Esophagus squamous epithelium (tissue), 5 donors: ENCODE data around the gene LEF1. TPM values are rescaled to one million over a fixed set of nuclear protein-coding genes. Genes with fewer than 3 reads are reported as not detected.

Experiments used
- DNase-seq: peaks from one replicate; lab custom pipeline; 2025; lab: John Stamatoyannopoulos, UW
- H3K27ac ChIP-seq, 4 donors: fragments of 200-600 bp; sonication (generic); one replicate each; pipeline ENCODE4 v1.5.1; 2016 to 2019; ENCODE audit warnings: mild to moderate bottlenecking in 1 of 4
- H3K27me3 ChIP-seq, 4 donors: fragments of 200-600 bp; sonication (generic); 1 replicate in 3 of 4; 2 replicates in 1 of 4; pipeline versions ENCODE4 v1.5.1 to v1.6.0; 2017 to 2021; ENCODE audit warnings: antibody characterized with exemption in 1 of 4
- H3K36me3 ChIP-seq, 3 donors: fragments of 200-600 bp; sonication (generic); one replicate each; pipeline ENCODE4 v1.5.1; 2016 to 2019
- H3K4me1 ChIP-seq, 3 donors: fragments of 200-600 bp; sonication (generic); one replicate each; pipeline ENCODE4 v1.5.1; 2017 to 2019
- H3K4me3 ChIP-seq, 4 donors: fragments of 200-600 bp; sonication (generic); 1 replicate in 3 of 4; 2 replicates in 1 of 4; pipeline ENCODE4 v1.5.1; 2016 to 2019; ENCODE audit warnings: mild to moderate bottlenecking in 2 of 4, moderate library complexity in 1 of 4
- H3K9me3 ChIP-seq, 3 donors: fragments of 200-600 bp; sonication (generic); one replicate each; pipeline ENCODE4 v1.5.1; 2016 to 2019
- CTCF ChIP-seq, 6 experiments: fragments of 450-650 bp in 4 of 6; fragments of 200-600 bp in 2 of 6; sonication (generic) in 2 of 6; IDR thresholded peaks; one replicate each; pipeline ENCODE4 v1.5.1; 2016 to 2019; ENCODE audit warnings: antibody characterized with exemption in 6 of 6, mild to moderate bottlenecking in 4 of 6, moderate library complexity in 4 of 6
- POLR2A ChIP-seq, 4 donors: fragments of 450-650 bp; IDR thresholded peaks; one replicate each; pipeline ENCODE4 v1.6.1; 2017; ENCODE audit warnings: antibody characterized with exemption in 4 of 4, mild to moderate bottlenecking in 4 of 4, moderate library complexity in 3 of 4
- WGBS, 2 donors: methylation state at CpG; one replicate each; pipeline ENCODE4 v1.1.5; 2018; 5-methylcytosine and 5-hydroxymethylcytosine counted together
- intact Hi-C: fragments of 100-400 bp; cut with DNase I; formaldehyde crosslinking; loops from one replicate; pipeline ENCODE4 v1.15.0; 2022
- total RNA-seq, 4 donors: library from RNA; depleted of rRNA; stranded (reverse); fragments of >200 nt; gene quantifications; one replicate each; pipeline ENCODE4 v1.1.0, GENCODE V29; 2016
- donor health status: DM: yes; HTN: yes; CAD: no.

LEF1 gene
- total RNA-seq, 4 donors from 2014 or later = 8.0 to 13.9 (median 10.1) TPM

- 76 to 84% methylated on average over 3 to 5 of the region's 5 CpGs for WGBS, 2 donors
- Histone ChIP-seq H3K9me3 (no peaks in the 10 kb centered on the region), H3K27ac (no peak overlapping the region), H3K27me3 (no peaks in the 10 kb centered on the region), H3K36me3 (no peaks in the 10 kb centered on the region), H3K4me3 (no peak overlapping the region), H3K4me1 (no peaks in the 10 kb centered on the region)
- no peak for DNase-seq
- intact Hi-C loops = no loop called here
- no peak for TF ChIP-seq POLR2A (IDR thresholded peaks at IDR 0.05)
- TF ChIP-seq CTCF (IDR thresholded peaks at IDR 0.05) = no peak
Observed at GRCh38 chr4:108094923-108095482, 73.7 kb downstream of the LEF1 start.

- no peak for DNase-seq
- Histone ChIP-seq H3K27me3 (no peaks in the 10 kb centered on the region), H3K4me1 (no peaks in the 10 kb centered on the region), H3K9me3 (no peaks in the 10 kb centered on the region), H3K4me3 (no peak overlapping the region), H3K36me3 (no peaks in the 10 kb centered on the region), H3K27ac (no peak overlapping the region)
- WGBS, 2 donors = 60 to 100% methylated on average over 1 of the region's 2 CpGs
- TF ChIP-seq POLR2A (IDR thresholded peaks at IDR 0.05) = no peak
- intact Hi-C loops = no loop called here
Observed at GRCh38 chr4:108094131-108094530, 74.6 kb downstream of the LEF1 start.

GRCh38 chr4:108092288-108092687, 76.4 kb downstream of the LEF1 start:
- intact Hi-C loops = no loop called here
- no peak for TF ChIP-seq POLR2A (IDR thresholded peaks at IDR 0.05)
- no peak for TF ChIP-seq CTCF (IDR thresholded peaks at IDR 0.05)
- no peak overlapping the region for H3K4me3 ChIP-seq
- DNase-seq = no peak
- H3K27ac ChIP-seq = no peak overlapping the region
- H3K27me3 ChIP-seq = no peaks in the 10 kb centered on the region
- H3K4me1 ChIP-seq = no peaks in the 10 kb centered on the region
- no peaks in the 10 kb centered on the region for H3K36me3 ChIP-seq
- H3K9me3 ChIP-seq = no peaks in the 10 kb centered on the region
- 85 to 92% methylated on average over 2 of the region's 2 CpGs for WGBS, 2 donors

GRCh38 chr4:108087293-108087967, 81.3 kb downstream of the LEF1 start:
- H3K27ac ChIP-seq = no peak overlapping the region
- intact Hi-C loops = no loop called here
- TF ChIP-seq CTCF (IDR thresholded peaks at IDR 0.05) (no peak), POLR2A (IDR thresholded peaks at IDR 0.05) (no peak)
- H3K9me3 ChIP-seq = no peaks in the 10 kb centered on the region
- 75 to 86% methylated on average over 6 of the region's 6 CpGs for WGBS, 2 donors
- no peaks in the 10 kb centered on the region for H3K36me3 ChIP-seq
- DNase-seq = no peak
- H3K4me3 ChIP-seq = no peak overlapping the region
- no peaks in the 10 kb centered on the region for H3K27me3 ChIP-seq
- no peaks in the 10 kb centered on the region for H3K4me1 ChIP-seq

DNA sequence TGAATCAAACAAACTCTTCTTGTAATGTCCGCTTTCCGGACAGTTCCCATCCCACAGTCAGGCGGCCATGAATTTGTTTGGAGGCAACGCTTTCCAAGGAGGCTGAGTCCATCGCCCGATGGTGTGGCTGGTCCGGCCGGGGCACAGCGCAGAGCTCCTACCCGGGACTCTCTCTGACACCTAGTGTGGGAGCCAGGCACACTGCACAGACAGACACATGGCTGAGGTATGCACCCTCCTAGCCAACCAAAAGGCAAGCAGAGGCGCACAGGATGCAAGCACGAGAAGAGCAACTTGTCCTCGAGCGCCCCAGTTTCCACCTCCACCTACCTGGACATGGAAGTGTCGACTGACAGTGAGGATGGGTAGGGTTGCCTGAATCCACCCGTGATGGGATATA, 87.5 kb downstream of the LEF1 start:
- WGBS, 2 donors = 81 to 96% methylated on average over 6 to 13 of the region's 16 CpGs

More for the DNA sequence above, 87.5 kb downstream of the LEF1 start:
- Histone ChIP-seq H3K4me1 (no peaks in the 10 kb centered on the region), H3K4me3 (no peak overlapping the region), H3K36me3 (no peaks in the 10 kb centered on the region), H3K27me3 (no peaks in the 10 kb centered on the region), H3K9me3 (no peaks in the 10 kb centered on the region), H3K27ac (no peak overlapping the region)
- intact Hi-C loops = no loop called here
- TF ChIP-seq CTCF (IDR thresholded peaks at IDR 0.05) (no peak), POLR2A (IDR thresholded peaks at IDR 0.05) (no peak)
- no peak for DNase-seq
